RWPE1 (cell line): Measurements from ENCODE around the gene CEP68.

Experiments used
- CTCF ChIA-PET: fragments of 350-600 bp; sonication (Branson Sonifier 250); formaldehyde crosslinking; extraction: SDS; loops from one replicate; lab custom pipeline; 2021; lab: Yijun Ruan, JAX
- POLR2A ChIA-PET: fragments of 400-600 bp; formaldehyde crosslinking; extraction: SDS; loops from one replicate; lab custom pipeline; 2020; ENCODE audit warnings: antibody characterized with exemption; ENCODE audit not compliant: low non-redundant PET; lab: Yijun Ruan, JAX
- DNase-seq: peaks from one replicate; pipeline ENCODE4 v3.0.0; 2012; ENCODE audit warnings: low spot score
- H3K27ac ChIP-seq: fragments of 450-650 bp; 2 replicates; pipeline ENCODE4 v1.5.1; 2017
- CTCF ChIP-seq: fragments of 450-650 bp; conservative IDR thresholded peaks from 2 replicates; pipeline ENCODE4 v1.5.1; 2017; ENCODE audit warnings: low read depth, mild to moderate bottlenecking

The CEP68 gene

GRCh38 chr2:65070172-65070830 is 14.1 kb downstream of the CEP68 start:
- no peak for TF ChIP-seq CTCF
- CTCF ChIA-PET: no interaction called here
- DNase-seq: peak; percentile 46
- H3K27ac ChIP-seq: peak overlapping the region; percentile 93
- POLR2A ChIA-PET: interaction anchor here (0.6 kb wide), 1 partner anchor 42 kb away, joined by 8 read pairs; no protein-coding TSS in a partner anchor

GRCh38 chr2:65070856-65071255 is 14.6 kb downstream of the CEP68 start:
- POLR2A ChIA-PET: no interaction called here
- DNase-seq: no peak
- CTCF ChIA-PET: interaction anchor here (0.6 to 1.8 kb wide), 2 partner anchors 98 to 162 kb away, joined by 5 read pairs; no protein-coding TSS in a partner anchor
- no peak for TF ChIP-seq CTCF
- peak overlapping the region; percentile 93 for H3K27ac ChIP-seq

GRCh38 chr2:65071499-65072180 is 15.4 kb downstream of the CEP68 start:
- no peak for TF ChIP-seq CTCF
- ChIA-PET POLR2A (no interaction called here), CTCF (interaction anchor here (0.6 to 1.8 kb wide), 2 partner anchors 97 to 162 kb away, joined by 5 read pairs; no protein-coding TSS in a partner anchor)
- peak overlapping the region; percentile 93 for H3K27ac ChIP-seq
- DNase-seq: no peak

- peak overlapping the region; percentile 93; the same call in 1 of the 2 replicates for H3K27ac ChIP-seq
- TF ChIP-seq CTCF: no peak
- CTCF ChIA-PET: interaction anchor here (0.6 to 1.8 kb wide), 3 partner anchors 13 to 214 kb away, joined by 3 to 5 read pairs (median 4); no protein-coding TSS in a partner anchor
- POLR2A ChIA-PET: no interaction called here
- DNase-seq: no peak
These were observed 16.2 kb downstream of the CEP68 start for GRCh38 chr2:65072181-65072970.

- DNase-seq: no peak
- no peak overlapping the region for H3K27ac ChIP-seq
- TF ChIP-seq CTCF: no peak
- ChIA-PET POLR2A (no interaction called here), CTCF (interaction anchor here (0.8 kb wide), 1 partner anchor 54 kb away, joined by 3 read pairs; no protein-coding TSS in a partner anchor)
These were observed 17.8 kb downstream of the CEP68 start for GRCh38 chr2:65073879-65074565.
